ENCODE measurements around the gene PIAS2. TPM values are rescaled to one million over a fixed set of nuclear protein-coding genes. Genes with fewer than 3 reads are reported as not detected.

The PIAS2 gene
- polyA plus RNA-seq, 1 donor (not counting 4 experiments of a cell fraction or from before 2014, with no cell fraction given) = 11.4 TPM

GRCh38 chr18:46891742-46892214 lies 25.5 kb downstream of the PIAS2 start:
- Histone ChIP-seq H3K4me3 (ENCODE audit: control insufficient read depth in 2 of 3, extremely low read depth in 1 of 3, insufficient read depth in 2 of 3, low read depth in 1 of 3, low read length in 3 of 3) (no peak overlapping the region), H3K27me3 (ENCODE audit: control insufficient read depth, extremely low read depth, insufficient read depth, low read length) (no peaks in the 10 kb centered on the region), H3K4me1 (ENCODE audit: control insufficient read depth, extremely low read depth, insufficient read depth, low read length) (no peaks in the 10 kb centered on the region), H3K27ac (ENCODE audit: control insufficient read depth, insufficient read depth, low read length) (no peak overlapping the region), H3K9ac (ENCODE audit: control insufficient read depth, extremely low read depth, insufficient read depth, low read length) (no peak overlapping the region), H2AFZ (ENCODE audit: control insufficient read depth, low read length) (no peak overlapping the region), H3K9me3 (ENCODE audit: control insufficient read depth, low read depth, low read length) (peaks cover 4% of the 10 kb centered on the region), H3K9me1 (ENCODE audit: control insufficient read depth, extremely low read depth, insufficient read depth, low read length) (no peaks in the 10 kb centered on the region), H4K20me1 (ENCODE audit: control insufficient read depth, extremely low read depth, insufficient read depth, low read length) (no peaks in the 10 kb centered on the region), H3K79me2 (ENCODE audit: control insufficient read depth, insufficient read depth, low read length) (peaks cover 13% of the 10 kb centered on the region), H3K36me3 (ENCODE audit: control insufficient read depth in 2 of 2, extremely low read depth in 1 of 2, insufficient read depth in 2 of 2, low read length in 2 of 2) (peaks cover 0 to 2% of the 10 kb centered on the region in 2 experiments), H3K4me2 (ENCODE audit: control insufficient read depth, extremely low read depth, insufficient read depth, low read depth, low read length) (no peak overlapping the region)
- dilution Hi-C loops (cut with MboI; ENCODE audit: extremely low pct_ligation_motif_present, low sequenced_read_pairs) = no loop called here
- FAIRE-seq (no peak), DNase-seq (ENCODE audit: low read depth, low spot score) (no peak)
- TF ChIP-seq CTCF (optimal IDR thresholded peaks at IDR 0.05 in 1 of 3, IDR thresholded peaks at IDR 0.05 in 1 of 3, conservative IDR thresholded peaks at IDR 0.05 in 1 of 3; ENCODE audit: extremely low read depth in 1 of 3, insufficient read depth in 2 of 3, low read length in 3 of 3) (no peak), EZH2 (IDR thresholded peaks at IDR 0.05; ENCODE audit: low read length) (no peak)

GRCh38 chr18:46888965-46889364 lies 28.3 kb downstream of the PIAS2 start:
- no peaks in the 10 kb centered on the region for H4K20me1 ChIP-seq (ENCODE audit: control insufficient read depth, extremely low read depth, insufficient read depth, low read length)
- H3K4me1 ChIP-seq (ENCODE audit: control insufficient read depth, extremely low read depth, insufficient read depth, low read length) = no peaks in the 10 kb centered on the region
- H3K9me3 ChIP-seq (ENCODE audit: control insufficient read depth, low read depth, low read length) = peaks cover 4% of the 10 kb centered on the region
- FAIRE-seq (no peak), DNase-seq (ENCODE audit: low read depth, low spot score) (no peak)
- peaks cover 0 to 2% of the 10 kb centered on the region in 2 experiments for H3K36me3 ChIP-seq (ENCODE audit: control insufficient read depth in 2 of 2, extremely low read depth in 1 of 2, insufficient read depth in 2 of 2, low read length in 2 of 2)
- dilution Hi-C loops (cut with MboI; ENCODE audit: extremely low pct_ligation_motif_present, low sequenced_read_pairs) = no loop called here
- no peaks in the 10 kb centered on the region for H3K9me1 ChIP-seq (ENCODE audit: control insufficient read depth, extremely low read depth, insufficient read depth, low read length)
- peaks cover 13% of the 10 kb centered on the region for H3K79me2 ChIP-seq (ENCODE audit: control insufficient read depth, insufficient read depth, low read length)
- no peak overlapping the region for H3K4me3 ChIP-seq (ENCODE audit: control insufficient read depth in 2 of 3, extremely low read depth in 1 of 3, insufficient read depth in 2 of 3, low read depth in 1 of 3, low read length in 3 of 3)
- H3K27me3 ChIP-seq (ENCODE audit: control insufficient read depth, extremely low read depth, insufficient read depth, low read length) = no peaks in the 10 kb centered on the region
- no peak overlapping the region for H2AFZ ChIP-seq (ENCODE audit: control insufficient read depth, low read length)
- TF ChIP-seq EZH2 (IDR thresholded peaks at IDR 0.05; ENCODE audit: low read length) = no peak
- no peak for TF ChIP-seq CTCF (optimal IDR thresholded peaks at IDR 0.05 in 1 of 3, IDR thresholded peaks at IDR 0.05 in 1 of 3, conservative IDR thresholded peaks at IDR 0.05 in 1 of 3; ENCODE audit: extremely low read depth in 1 of 3, insufficient read depth in 2 of 3, low read length in 3 of 3)
- no peak overlapping the region for H3K4me2 ChIP-seq (ENCODE audit: control insufficient read depth, extremely low read depth, insufficient read depth, low read depth, low read length)
- no peak overlapping the region for H3K27ac ChIP-seq (ENCODE audit: control insufficient read depth, insufficient read depth, low read length)
- H3K9ac ChIP-seq (ENCODE audit: control insufficient read depth, extremely low read depth, insufficient read depth, low read length) = no peak overlapping the region

All from keratinocyte (primary cell).